CD14-positive monocyte (primary cell): ENCODE results near the gene GRM5. TPM values are rescaled to one million over a fixed set of nuclear protein-coding genes. Genes with fewer than 3 reads are reported as not detected.
"Not testable (repeated sequence)": the region's sequence is repeated elsewhere in the genome, so short reads cannot be mapped to it uniquely, and the experiment has no call there.

Experiments used
- DNase-seq, 3 donors: peaks; one replicate each; pipeline ENCODE4 v3.0.0-alpha.2; 2011 to 2022
- H2AFZ ChIP-seq: 2 replicates; pipeline ENCODE4 v1.6.0; 2012; ENCODE audit warnings: mild to moderate bottlenecking, low read depth, low read length, inconsistent platforms; ENCODE audit not compliant: insufficient read depth, poor library complexity, severe bottlenecking
- H3K27ac ChIP-seq, 2 donors: 1 replicate in 1 of 2; 2 replicates in 1 of 2; pipeline ENCODE4 v1.5.1; 2012 to 2013; ENCODE audit warnings: low read length in 2 of 2, control low read depth in 1 of 2, inconsistent platforms in 1 of 2, low read depth in 1 of 2, mild to moderate bottlenecking in 1 of 2
- H3K27me3 ChIP-seq, 2 donors: one replicate each; pipeline versions ENCODE4 v1.6.0 to v1.6.1; 2011 to 2013; ENCODE audit warnings: low read length in 2 of 2; ENCODE audit not compliant: control insufficient read depth in 2 of 2, insufficient read depth in 2 of 2
- H3K36me3 ChIP-seq, 2 donors: replicated peaks in 1 of 2; 1 replicate in 1 of 2; 2 replicates in 1 of 2; pipeline versions ENCODE4 v1.5.1 to v1.6.1; 2012 to 2013; ENCODE audit warnings: low read length in 2 of 2, control low read depth in 1 of 2, inconsistent platforms in 1 of 2, mild to moderate bottlenecking in 1 of 2; ENCODE audit not compliant: insufficient read depth in 2 of 2, control insufficient read depth in 1 of 2
- H3K4me1 ChIP-seq, 2 donors: 1 replicate in 1 of 2; 2 replicates in 1 of 2; pipeline versions ENCODE4 v1.5.1 to v1.6.1; 2012 to 2013; ENCODE audit warnings: low read length in 2 of 2, control low read depth in 1 of 2, inconsistent platforms in 1 of 2, mild to moderate bottlenecking in 1 of 2, moderate library complexity in 1 of 2; ENCODE audit not compliant: insufficient read depth in 2 of 2, control insufficient read depth in 1 of 2
- H3K4me2 ChIP-seq: replicated peaks from 2 replicates; pipeline ENCODE3; 2012; ENCODE audit warnings: low read length, moderate library complexity, mild to moderate bottlenecking; ENCODE audit not compliant: poor library complexity, severe bottlenecking; ENCODE audit errors: extremely low read depth
- H3K4me3 ChIP-seq, 3 experiments: fragments of 200-600 bp in 1 of 3; sonication (generic) in 1 of 3; replicated peaks in 1 of 3; 1 replicate in 2 of 3; 2 replicates in 1 of 3; pipeline ENCODE4 v1.5.1; 2011 to 2013; ENCODE audit warnings: low read length in 3 of 3, mild to moderate bottlenecking in 3 of 3, control low read depth in 2 of 3, low read depth in 2 of 3, inconsistent platforms in 1 of 3, moderate library complexity in 1 of 3
- H3K79me2 ChIP-seq: 2 replicates; pipeline ENCODE4 v1.6.0; 2012; ENCODE audit warnings: mild to moderate bottlenecking, control low read depth, inconsistent platforms, low read length, moderate library complexity; ENCODE audit not compliant: insufficient read depth
- H3K9ac ChIP-seq: 2 replicates; pipeline ENCODE4 v1.6.0; 2017; ENCODE audit warnings: low read length, mild to moderate bottlenecking; ENCODE audit not compliant: insufficient read depth, poor library complexity, severe bottlenecking
- H3K9me3 ChIP-seq, 2 donors: replicated peaks in 1 of 2; 1 replicate in 1 of 2; 2 replicates in 1 of 2; pipeline versions ENCODE4 v1.5.1 to v1.6.1; 2012 to 2013; ENCODE audit warnings: low read length in 2 of 2, control low read depth in 1 of 2; ENCODE audit not compliant: control insufficient read depth in 1 of 2, insufficient read depth in 1 of 2
- H4K20me1 ChIP-seq: 2 replicates; pipeline ENCODE4 v1.6.0; 2012; ENCODE audit warnings: mild to moderate bottlenecking, low read length, control low read depth, moderate library complexity; ENCODE audit not compliant: insufficient read depth
- H3K27ac Mint-ChIP-seq, 7 donors: one replicate each; pipeline ENCODE4 v1.8.0; 2020; ENCODE audit warnings: mild to moderate bottlenecking in 7 of 7, mixed read lengths in 7 of 7, moderate library complexity in 6 of 7, inconsistent platforms in 2 of 7
- H3K27me3 Mint-ChIP-seq, 3 donors: one replicate each; pipeline ENCODE4 v1.8.0; 2021 to 2022; ENCODE audit warnings: low read depth in 3 of 3, mild to moderate bottlenecking in 3 of 3, mixed read lengths in 3 of 3, moderate library complexity in 3 of 3, inconsistent platforms in 1 of 3
- H3K36me3 Mint-ChIP-seq, 2 donors: one replicate each; pipeline ENCODE4 v1.8.0; 2020; ENCODE audit warnings: mixed read lengths in 2 of 2, inconsistent platforms in 1 of 2, mild to moderate bottlenecking in 1 of 2
- H3K4me1 Mint-ChIP-seq: one replicate; pipeline ENCODE4 v1.8.0; 2020; ENCODE audit warnings: mild to moderate bottlenecking, mixed read lengths
- H3K4me3 Mint-ChIP-seq, 2 donors: one replicate each; pipeline ENCODE4 v1.8.0; 2020; ENCODE audit warnings: mild to moderate bottlenecking in 2 of 2, mixed read lengths in 2 of 2, moderate library complexity in 1 of 2
- H3K9me3 Mint-ChIP-seq, 7 donors: one replicate each; pipeline ENCODE4 v1.8.0; 2020 to 2022; ENCODE audit warnings: mixed read lengths in 7 of 7, mild to moderate bottlenecking in 6 of 7, moderate library complexity in 6 of 7, inconsistent platforms in 2 of 7
- WGBS: methylation state at CpG from one replicate; pipeline ENCODE4 v1.1.5; 2013; ENCODE audit warnings: missing lambda C conversion rate; ENCODE audit not compliant: insufficient coverage; 5-methylcytosine and 5-hydroxymethylcytosine counted together
- intact Hi-C, 2 donors: fragments of 100-400 bp; cut with micrococcal nuclease; formaldehyde crosslinking; loops; one replicate each; pipeline versions ENCODE4 v1.15.0 to v1.15.1; 2023
- polyA plus RNA-seq, 3 donors: library from polyadenylated mRNA; depleted of rRNA in 1 of 3; unstranded in 2 of 3; stranded (reverse) in 1 of 3; fragments of 300-500 nt in 2 of 3; fragments of >200 nt in 1 of 3; fragmentation: Illumina TruSeq in 2 of 3; gene quantifications; 1 replicate in 2 of 3; 2 replicates in 1 of 3; pipeline ENCODE4 v1.2.3, GENCODE V29; 2012 to 2021
- TF ChIP-seq, protein P1 (sequence below): fragments of 200-600 bp; IDR thresholded peaks from one replicate; pipeline ENCODE4 v1.8.0; 2022; ENCODE audit warnings: antibody characterized with exemption, mild to moderate bottlenecking

The GRM5 gene
- polyA plus RNA-seq, 3 donors, result not detected

DNA sequence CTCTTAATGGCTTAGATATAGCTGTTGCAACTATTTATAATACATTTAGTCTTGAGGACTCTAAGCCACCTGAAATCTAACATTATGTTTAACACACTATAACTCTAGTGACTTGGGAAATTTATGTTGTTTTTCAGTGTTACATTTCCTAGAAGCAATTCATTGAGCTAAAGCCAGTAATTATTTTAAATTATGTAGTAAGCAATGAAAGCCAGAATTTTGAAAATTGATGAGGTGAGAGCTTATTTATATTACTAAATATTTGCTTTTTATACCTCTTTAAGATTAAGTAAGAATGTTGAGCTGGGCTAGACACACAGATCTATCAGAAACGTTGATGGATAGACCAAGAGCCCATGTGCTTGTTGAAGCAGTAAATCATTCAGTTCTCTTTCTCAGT, 5.1 kb upstream of the GRM5 start:
- H3K36me3 Mint-ChIP-seq, H3K4me3 Mint-ChIP-seq, H3K4me1 Mint-ChIP-seq, H3K4me2 ChIP-seq, H3K4me3 ChIP-seq, H3K4me1 ChIP-seq, DNase-seq, H3K27ac Mint-ChIP-seq, H3K27me3 Mint-ChIP-seq, H3K27me3 ChIP-seq, H3K36me3 ChIP-seq, H3K9me3 Mint-ChIP-seq, H3K27ac ChIP-seq, intact Hi-C loops, H3K9ac ChIP-seq, H3K9me3 ChIP-seq, H3K79me2 ChIP-seq, H2AFZ ChIP-seq, H4K20me1 ChIP-seq: not testable (repeated sequence)
- WGBS, result no CpG with 5 or more reads among the region's 1 CpG

DNA sequence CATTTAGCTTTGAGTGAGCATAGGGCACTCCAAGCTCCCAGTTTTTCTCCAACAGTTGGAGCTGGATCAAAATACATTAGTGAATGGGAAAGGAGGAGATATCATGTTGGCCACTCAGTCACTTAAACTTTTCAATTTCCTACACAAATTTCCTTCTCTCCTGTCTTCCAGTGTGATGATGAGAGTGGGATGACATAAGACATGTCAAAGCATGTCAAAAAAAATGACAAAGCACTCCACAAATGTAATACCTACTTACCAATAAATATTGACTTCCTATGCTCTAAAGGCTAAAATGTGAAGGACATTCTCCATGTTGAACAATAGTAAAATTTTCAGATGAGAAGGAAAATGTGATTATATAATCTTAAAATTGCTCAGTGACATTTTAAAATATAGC, 1.5 kb upstream of the GRM5 start:
- H3K79me2 ChIP-seq, result no peaks in the 10 kb centered on the region
- Mint-ChIP-seq H3K4me3 (no peak overlapping the region), H3K27ac (no peak overlapping the region), H3K4me1 (no peaks in the 10 kb centered on the region), H3K9me3 (peaks cover 0 to 8% (median 4%) of the 10 kb centered on the region in 7 donors), H3K36me3 (no peaks in the 10 kb centered on the region), H3K27me3 (peaks cover 12 to 36% (median 24%) of the 10 kb centered on the region in 3 donors)
- H3K36me3 ChIP-seq, result no peaks in the 10 kb centered on the region
- peaks cover 0 to 2% of the 10 kb centered on the region in 2 donors for H3K27me3 ChIP-seq
- TF ChIP-seq, protein P1, sequence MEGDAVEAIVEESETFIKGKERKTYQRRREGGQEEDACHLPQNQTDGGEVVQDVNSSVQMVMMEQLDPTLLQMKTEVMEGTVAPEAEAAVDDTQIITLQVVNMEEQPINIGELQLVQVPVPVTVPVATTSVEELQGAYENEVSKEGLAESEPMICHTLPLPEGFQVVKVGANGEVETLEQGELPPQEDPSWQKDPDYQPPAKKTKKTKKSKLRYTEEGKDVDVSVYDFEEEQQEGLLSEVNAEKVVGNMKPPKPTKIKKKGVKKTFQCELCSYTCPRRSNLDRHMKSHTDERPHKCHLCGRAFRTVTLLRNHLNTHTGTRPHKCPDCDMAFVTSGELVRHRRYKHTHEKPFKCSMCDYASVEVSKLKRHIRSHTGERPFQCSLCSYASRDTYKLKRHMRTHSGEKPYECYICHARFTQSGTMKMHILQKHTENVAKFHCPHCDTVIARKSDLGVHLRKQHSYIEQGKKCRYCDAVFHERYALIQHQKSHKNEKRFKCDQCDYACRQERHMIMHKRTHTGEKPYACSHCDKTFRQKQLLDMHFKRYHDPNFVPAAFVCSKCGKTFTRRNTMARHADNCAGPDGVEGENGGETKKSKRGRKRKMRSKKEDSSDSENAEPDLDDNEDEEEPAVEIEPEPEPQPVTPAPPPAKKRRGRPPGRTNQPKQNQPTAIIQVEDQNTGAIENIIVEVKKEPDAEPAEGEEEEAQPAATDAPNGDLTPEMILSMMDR, result no peak
- no peak for DNase-seq
- H3K27ac ChIP-seq, result no peak overlapping the region
- no peak overlapping the region for H3K9ac ChIP-seq
- H3K4me2 ChIP-seq, result no peak overlapping the region
- H3K9me3 ChIP-seq, result no peaks in the 10 kb centered on the region
- H4K20me1 ChIP-seq, result no peaks in the 10 kb centered on the region
- no peak overlapping the region for H2AFZ ChIP-seq
- no peaks in the 10 kb centered on the region for H3K4me1 ChIP-seq
- intact Hi-C loops, result no loop called here
- no peak overlapping the region for H3K4me3 ChIP-seq
